ENCODE measurements around the gene RFC4. TPM values are rescaled to one million over a fixed set of nuclear protein-coding genes. Genes with fewer than 3 reads are reported as not detected.

The RFC4 gene
- total and polyA plus RNA-seq, 2 of the 13 experiments (the other 11 are each of a cell fraction or from before 2014, with no cell fraction given) = 18.5 to 103 TPM

DNA sequence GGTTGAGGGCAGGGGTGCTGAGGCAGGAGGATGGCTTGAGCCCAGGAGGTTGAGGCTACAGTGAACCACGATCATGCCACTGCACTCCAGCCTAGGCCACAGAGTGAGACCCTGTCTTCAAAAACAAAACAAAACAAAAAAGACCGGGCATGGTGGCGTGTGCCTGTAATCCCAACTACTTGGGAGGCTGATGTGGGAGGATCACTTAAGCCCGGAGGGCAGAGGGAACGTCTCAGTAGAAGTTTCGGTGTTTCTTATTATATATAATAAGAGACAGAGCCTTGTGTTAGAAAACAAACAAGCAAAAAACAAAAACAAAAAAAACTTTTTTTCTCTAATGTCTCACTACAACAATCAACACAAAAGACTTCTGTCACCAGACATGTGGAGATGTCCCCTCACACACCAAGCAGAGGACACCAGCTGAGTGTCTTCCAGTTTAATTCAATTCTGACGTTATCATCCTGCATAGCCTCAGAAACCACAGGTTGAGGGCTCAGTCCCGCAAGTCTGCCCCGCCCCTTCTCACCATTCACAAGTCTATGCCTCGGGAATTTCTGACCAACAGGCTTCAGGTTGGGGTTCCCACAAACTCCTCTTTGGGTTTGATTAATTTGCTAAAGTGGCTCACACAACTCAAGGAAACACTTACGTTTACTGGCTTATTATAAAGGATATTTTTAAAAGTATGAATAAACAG is 46.9 kb downstream of the RFC4 start (continued):
- no peak for TF ChIP-seq PTBP1 (IDR thresholded peaks at IDR 0.05; ENCODE audit: low read depth, low read length, poor library complexity, severe bottlenecking)

GRCh38 chr3:186757686-186758220 is 48.5 kb downstream of the RFC4 start:
- intact Hi-C loops (cut with micrococcal nuclease; ENCODE audit: unreplicated experiment) (no loop called here), in situ Hi-C loops (cut with HindIII; ENCODE audit: extremely low pct_ligation_motif_present, low pct_unique_long_range_greater_than_20kb) (loop anchor here (10.0 kb wide), 1 partner anchor 143 kb away; the partner anchor contains the start of gene AHSG)
- H2AFZ ChIP-seq (ENCODE audit: low read length) = no peak overlapping the region
- POLR2A ChIA-PET = no interaction called here
- WGBS (ENCODE audit: low lambda C conversion rate) = 76% methylated on average over 8 of the region's 8 CpGs
- no peak overlapping the region for H3K27ac ChIP-seq (ENCODE audit: extremely low read length, insufficient read depth, low read length)
- H3K36me3 ChIP-seq (replicated peaks in 1 of 2; ENCODE audit: control insufficient read depth in 1 of 2, insufficient read depth in 2 of 2, low read length in 2 of 2) = no peaks in the 10 kb centered on the region
- ATAC-seq (no peak), FAIRE-seq (no peak), DNase-seq (ENCODE audit: low spot score) (no peak)
- H3K27me3 ChIP-seq (ENCODE audit: control insufficient read depth in 1 of 2, insufficient read depth in 2 of 2, low read length in 2 of 2) = no peaks in the 10 kb centered on the region
- no TSS peak for BruUV-seq (replicated peaks)
- H3K79me2 ChIP-seq (ENCODE audit: insufficient read depth, low read length) = no peaks in the 10 kb centered on the region
- no peaks in the 10 kb centered on the region for H3K9me3 ChIP-seq (ENCODE audit: low read length)
- no peaks in the 10 kb centered on the region for H4K20me1 ChIP-seq (ENCODE audit: insufficient read depth, low read length)
- CTCF ChIA-PET (ENCODE audit: low intra/inter-chr PET ratio, low total read pairs) = no interaction called here
- no peak overlapping the region for H3K4me3 ChIP-seq (replicated peaks in 1 of 3; ENCODE audit: insufficient read depth in 1 of 3, low read depth in 2 of 3, low read length in 3 of 3)
- H3K4me1 ChIP-seq (ENCODE audit: insufficient read depth, low read length) = peaks cover 19% of the 10 kb centered on the region
- no peak overlapping the region for H3K9ac ChIP-seq (ENCODE audit: insufficient read depth, low read depth, low read length)
- no peak overlapping the region for H3K4me2 ChIP-seq (ENCODE audit: low read depth, low read length)
- TF ChIP-seq ZMYM4 (CRISPR knock-in tag; IDR thresholded peaks at IDR 0.05) = no peak
- no peak for TF ChIP-seq BRD4 (CRISPR knock-in tag; IDR thresholded peaks at IDR 0.05)

GRCh38 chr3:186757214-186757613 is 49.1 kb downstream of the RFC4 start:
- ATAC-seq (no peak), FAIRE-seq (no peak), DNase-seq (ENCODE audit: low spot score) (no peak)
- BruUV-seq (replicated peaks) = no TSS peak
- in situ Hi-C loops (cut with HindIII; ENCODE audit: extremely low pct_ligation_motif_present, low pct_unique_long_range_greater_than_20kb) = loop anchor here (10.0 kb wide), 1 partner anchor 142 kb away; the partner anchor contains the start of gene AHSG
- Histone ChIP-seq H4K20me1 (ENCODE audit: insufficient read depth, low read length) (no peaks in the 10 kb centered on the region), H3K27ac (ENCODE audit: extremely low read length, insufficient read depth, low read length) (no peak overlapping the region), H3K79me2 (ENCODE audit: insufficient read depth, low read length) (no peaks in the 10 kb centered on the region), H3K9ac (ENCODE audit: insufficient read depth, low read depth, low read length) (no peak overlapping the region), H3K27me3 (ENCODE audit: control insufficient read depth in 1 of 2, insufficient read depth in 2 of 2, low read length in 2 of 2) (no peaks in the 10 kb centered on the region), H3K4me2 (ENCODE audit: low read depth, low read length) (no peak overlapping the region), H3K9me3 (ENCODE audit: low read length) (no peaks in the 10 kb centered on the region), H3K4me3 (replicated peaks in 1 of 3; ENCODE audit: insufficient read depth in 1 of 3, low read depth in 2 of 3, low read length in 3 of 3) (no peak overlapping the region), H3K4me1 (ENCODE audit: insufficient read depth, low read length) (peaks cover 19% of the 10 kb centered on the region), H3K36me3 (replicated peaks in 1 of 2; ENCODE audit: control insufficient read depth in 1 of 2, insufficient read depth in 2 of 2, low read length in 2 of 2) (no peaks in the 10 kb centered on the region), H2AFZ (ENCODE audit: low read length) (no peak overlapping the region)
- ChIA-PET POLR2A (no interaction called here), CTCF (ENCODE audit: low intra/inter-chr PET ratio, low total read pairs) (no interaction called here)
- intact Hi-C loops (cut with micrococcal nuclease; ENCODE audit: unreplicated experiment) = no loop called here
- WGBS (ENCODE audit: low lambda C conversion rate) = 84% methylated on average over 8 of the region's 8 CpGs
- TF ChIP-seq DR1 (CRISPR knock-in tag; IDR thresholded peaks at IDR 0.05) (no peak), HMG20B (CRISPR knock-in tag; conservative IDR thresholded peaks at IDR 0.05) (no peak), POLR2A (IDR thresholded peaks at IDR 0.05; ENCODE audit: insufficient read depth in 1 of 2, low read depth in 2 of 2, low read length in 2 of 2) (no peak), SUZ12 (IDR thresholded peaks at IDR 0.05; ENCODE audit: low read depth, low read length) (no peak), ZNF569 (CRISPR knock-in tag; IDR thresholded peaks at IDR 0.05; ENCODE audit: borderline replicate concordance) (no peak), SNAI1 (CRISPR knock-in tag; IDR thresholded peaks at IDR 0.05; ENCODE audit: borderline replicate concordance) (no peak), THAP11 (CRISPR knock-in tag; IDR thresholded peaks at IDR 0.05) (no peak), POLR2AphosphoS5 (IDR thresholded peaks at IDR 0.05; ENCODE audit: low read depth, low read length) (no peak)
- TF ChIP-seq, protein P1, sequence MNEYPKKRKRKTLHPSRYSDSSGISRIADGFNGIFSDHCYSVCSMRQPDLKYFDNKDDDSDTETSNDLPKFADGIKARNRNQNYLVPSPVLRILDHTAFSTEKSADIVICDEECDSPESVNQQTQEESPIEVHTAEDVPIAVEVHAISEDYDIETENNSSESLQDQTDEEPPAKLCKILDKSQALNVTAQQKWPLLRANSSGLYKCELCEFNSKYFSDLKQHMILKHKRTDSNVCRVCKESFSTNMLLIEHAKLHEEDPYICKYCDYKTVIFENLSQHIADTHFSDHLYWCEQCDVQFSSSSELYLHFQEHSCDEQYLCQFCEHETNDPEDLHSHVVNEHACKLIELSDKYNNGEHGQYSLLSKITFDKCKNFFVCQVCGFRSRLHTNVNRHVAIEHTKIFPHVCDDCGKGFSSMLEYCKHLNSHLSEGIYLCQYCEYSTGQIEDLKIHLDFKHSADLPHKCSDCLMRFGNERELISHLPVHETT (CRISPR knock-in tag; conservative IDR thresholded peaks at IDR 0.05) = no peak
- TF ChIP-seq, protein P2, sequence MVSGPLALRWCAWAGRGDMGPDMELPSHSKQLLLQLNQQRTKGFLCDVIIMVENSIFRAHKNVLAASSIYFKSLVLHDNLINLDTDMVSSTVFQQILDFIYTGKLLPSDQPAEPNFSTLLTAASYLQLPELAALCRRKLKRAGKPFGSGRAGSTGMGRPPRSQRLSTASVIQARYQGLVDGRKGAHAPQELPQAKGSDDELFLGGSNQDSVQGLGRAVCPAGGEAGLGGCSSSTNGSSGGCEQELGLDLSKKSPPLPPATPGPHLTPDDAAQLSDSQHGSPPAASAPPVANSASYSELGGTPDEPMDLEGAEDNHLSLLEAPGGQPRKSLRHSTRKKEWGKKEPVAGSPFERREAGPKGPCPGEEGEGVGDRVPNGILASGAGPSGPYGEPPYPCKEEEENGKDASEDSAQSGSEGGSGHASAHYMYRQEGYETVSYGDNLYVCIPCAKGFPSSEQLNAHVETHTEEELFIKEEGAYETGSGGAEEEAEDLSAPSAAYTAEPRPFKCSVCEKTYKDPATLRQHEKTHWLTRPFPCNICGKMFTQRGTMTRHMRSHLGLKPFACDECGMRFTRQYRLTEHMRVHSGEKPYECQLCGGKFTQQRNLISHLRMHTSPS (CRISPR knock-in tag; IDR thresholded peaks at IDR 0.05; ENCODE audit: low read depth) = no peak

All from HepG2 (cell line).